ENCODE results near the gene MICU1. TPM values are rescaled to one million over a fixed set of nuclear protein-coding genes. Genes with fewer than 3 reads are reported as not detected.

Gene MICU1
- total and polyA plus RNA-seq, 10 of the 15 experiments (the other 5 are each of a cell fraction or from before 2014, with no cell fraction given) = 18.2 to 36.4 (median 22.2) TPM

GRCh38 chr10:72508033-72508432 is 117.8 kb downstream of the MICU1 start (continued):
- TF ChIP-seq REST (IDR thresholded peaks at IDR 0.05; ENCODE audit: low read depth, low read length) (no peak), ASH2L (IDR thresholded peaks at IDR 0.05; ENCODE audit: borderline replicate concordance, low read depth) (no peak), NRF1 (conservative IDR thresholded peaks at IDR 0.05; ENCODE audit: low read depth, low read length) (no peak), IRF3 (IDR thresholded peaks at IDR 0.05) (no peak), E2F8 (IDR thresholded peaks at IDR 0.05; ENCODE audit: low read depth, partially characterized antibody) (no peak), ATF7 (IDR thresholded peaks at IDR 0.05; ENCODE audit: low read depth) (no peak), RAD51 (IDR thresholded peaks at IDR 0.05) (no peak)

All from GM12878 (cell line).